ENCODE results near the gene CLNK. TPM values are rescaled to one million over a fixed set of nuclear protein-coding genes. Genes with fewer than 3 reads are reported as not detected.

The CLNK gene
- polyA plus RNA-seq, 1 of the 3 experiments (the other 2 are of a cell fraction) = not detected

DNA sequence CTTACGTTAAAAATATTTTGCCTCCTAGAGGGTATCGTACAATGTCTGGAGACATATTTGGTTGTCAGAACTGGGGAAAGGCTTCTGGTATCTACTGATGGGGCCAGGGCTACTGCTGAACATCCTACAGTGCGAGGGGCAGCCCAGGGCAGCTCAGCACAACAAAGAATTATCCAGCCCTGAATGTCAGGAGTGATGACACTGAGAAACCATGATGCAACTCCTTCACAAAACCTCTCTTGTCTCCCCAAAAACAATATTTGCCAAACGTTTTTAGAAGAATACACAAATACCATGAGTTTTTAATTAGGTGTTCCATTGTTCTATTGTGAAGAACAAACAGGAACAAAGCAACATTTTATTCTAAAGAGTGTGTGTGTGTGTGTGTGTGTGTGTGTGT, 43.4 kb upstream of the CLNK start:
- Histone ChIP-seq H3K27ac (ENCODE audit: low read depth in 2 of 2, low read length in 1 of 2) (no peak overlapping the region), H3K9me3 (no peaks in the 10 kb centered on the region), H3K36me3 (replicated peaks in 1 of 2; ENCODE audit: control insufficient read depth in 1 of 2, insufficient read depth in 2 of 2, low read length in 1 of 2) (no peaks in the 10 kb centered on the region), H3K9ac (no peak overlapping the region), H3K4me1 (ENCODE audit: control insufficient read depth in 1 of 2, insufficient read depth in 2 of 2, low read depth in 1 of 2, low read length in 1 of 2) (no peaks in the 10 kb centered on the region), H3K4me3 (ENCODE audit: low read depth in 2 of 2, low read length in 1 of 2) (no peak overlapping the region), H3F3A (replicated peaks; ENCODE audit: insufficient read depth) (no peaks in the 10 kb centered on the region), H3K9me2 (no peaks in the 10 kb centered on the region), H2AFZ (ENCODE audit: low read depth) (no peak overlapping the region), H3K79me2 (ENCODE audit: insufficient read depth) (no peaks in the 10 kb centered on the region), H3K27me3 (ENCODE audit: insufficient read depth) (no peaks in the 10 kb centered on the region), H3K4me2 (no peak overlapping the region), H4K20me1 (ENCODE audit: insufficient read depth) (no peaks in the 10 kb centered on the region)
- ChIA-PET POLR2A (no interaction called here), CTCF (interaction anchor here (1.0 kb wide), 1 partner anchor 266 kb away, joined by 3 read pairs; no protein-coding TSS in a partner anchor)
- TF ChIP-seq TAF1 (IDR thresholded peaks at IDR 0.05; ENCODE audit: borderline replicate concordance, low read depth, low read length) (no peak), MEF2A (IDR thresholded peaks at IDR 0.05; ENCODE audit: borderline replicate concordance, low read depth) (no peak), GATA2 (CRISPR knock-in tag; IDR thresholded peaks at IDR 0.05) (no peak), RAD21 (IDR thresholded peaks at IDR 0.05; ENCODE audit: low read length) (no peak), FOXJ3 (CRISPR knock-in tag; IDR thresholded peaks at IDR 0.05) (no peak), EP300 (IDR thresholded peaks at IDR 0.05; ENCODE audit: borderline replicate concordance in 1 of 2, low read depth in 1 of 2, low read length in 1 of 2) (no peak), EZH2phosphoT487 (IDR thresholded peaks at IDR 0.05; ENCODE audit: borderline replicate concordance, low read depth) (no peak), CHD2 (IDR thresholded peaks at IDR 0.05; ENCODE audit: low read length, partially characterized antibody) (no peak), USF1 (IDR thresholded peaks at IDR 0.05; ENCODE audit: borderline replicate concordance, low read depth) (no peak), TCF12 (IDR thresholded peaks at IDR 0.05) (no peak), GABPA (IDR thresholded peaks at IDR 0.05; ENCODE audit: low read depth) (no peak), MXI1 (IDR thresholded peaks at IDR 0.05; ENCODE audit: low read depth, low read length) (no peak), JUND (IDR thresholded peaks at IDR 0.05) (no peak), POLR2AphosphoS5 (IDR thresholded peaks at IDR 0.05; ENCODE audit: low read depth, low read length) (no peak), SIN3A (IDR thresholded peaks at IDR 0.05; ENCODE audit: borderline replicate concordance, low read depth, low read length) (no peak), RXRA (IDR thresholded peaks at IDR 0.05; ENCODE audit: borderline replicate concordance, low read depth) (no peak)
- TF ChIP-seq, protein P1, sequence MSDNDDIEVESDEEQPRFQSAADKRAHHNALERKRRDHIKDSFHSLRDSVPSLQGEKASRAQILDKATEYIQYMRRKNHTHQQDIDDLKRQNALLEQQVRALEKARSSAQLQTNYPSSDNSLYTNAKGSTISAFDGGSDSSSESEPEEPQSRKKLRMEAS (IDR thresholded peaks at IDR 0.05; ENCODE audit: low read depth) = no peak
- TF ChIP-seq, protein P2, sequence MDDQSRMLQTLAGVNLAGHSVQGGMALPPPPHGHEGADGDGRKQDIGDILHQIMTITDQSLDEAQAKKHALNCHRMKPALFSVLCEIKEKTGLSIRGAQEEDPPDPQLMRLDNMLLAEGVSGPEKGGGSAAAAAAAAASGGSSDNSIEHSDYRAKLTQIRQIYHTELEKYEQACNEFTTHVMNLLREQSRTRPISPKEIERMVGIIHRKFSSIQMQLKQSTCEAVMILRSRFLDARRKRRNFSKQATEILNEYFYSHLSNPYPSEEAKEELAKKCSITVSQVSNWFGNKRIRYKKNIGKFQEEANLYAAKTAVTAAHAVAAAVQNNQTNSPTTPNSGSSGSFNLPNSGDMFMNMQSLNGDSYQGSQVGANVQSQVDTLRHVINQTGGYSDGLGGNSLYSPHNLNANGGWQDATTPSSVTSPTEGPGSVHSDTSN (IDR thresholded peaks at IDR 0.05) = no peak
- TF ChIP-seq, protein P3, sequence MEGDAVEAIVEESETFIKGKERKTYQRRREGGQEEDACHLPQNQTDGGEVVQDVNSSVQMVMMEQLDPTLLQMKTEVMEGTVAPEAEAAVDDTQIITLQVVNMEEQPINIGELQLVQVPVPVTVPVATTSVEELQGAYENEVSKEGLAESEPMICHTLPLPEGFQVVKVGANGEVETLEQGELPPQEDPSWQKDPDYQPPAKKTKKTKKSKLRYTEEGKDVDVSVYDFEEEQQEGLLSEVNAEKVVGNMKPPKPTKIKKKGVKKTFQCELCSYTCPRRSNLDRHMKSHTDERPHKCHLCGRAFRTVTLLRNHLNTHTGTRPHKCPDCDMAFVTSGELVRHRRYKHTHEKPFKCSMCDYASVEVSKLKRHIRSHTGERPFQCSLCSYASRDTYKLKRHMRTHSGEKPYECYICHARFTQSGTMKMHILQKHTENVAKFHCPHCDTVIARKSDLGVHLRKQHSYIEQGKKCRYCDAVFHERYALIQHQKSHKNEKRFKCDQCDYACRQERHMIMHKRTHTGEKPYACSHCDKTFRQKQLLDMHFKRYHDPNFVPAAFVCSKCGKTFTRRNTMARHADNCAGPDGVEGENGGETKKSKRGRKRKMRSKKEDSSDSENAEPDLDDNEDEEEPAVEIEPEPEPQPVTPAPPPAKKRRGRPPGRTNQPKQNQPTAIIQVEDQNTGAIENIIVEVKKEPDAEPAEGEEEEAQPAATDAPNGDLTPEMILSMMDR (IDR thresholded peaks at IDR 0.05) = no peak
- WGBS (ENCODE audit: low lambda C conversion rate) = 12% methylated on average over 3 of the region's 4 CpGs
- no peak for DNase-seq
